WTC11 (cell line): ENCODE data around the gene CELF2.

ENCODE experiments used
- ETV6 ChIP-seq: sonication (generic); formaldehyde crosslinking; IDR thresholded peaks from 2 replicates; pipeline ENCODE4 v1.8.1; 2022; ENCODE audit warnings: mild to moderate bottlenecking, missing genetic modification reagents
- IRF2 ChIP-seq: sonication (generic); formaldehyde crosslinking; IDR thresholded peaks from 2 replicates; pipeline ENCODE4 v1.8.0; 2022; ENCODE audit warnings: low read depth, missing genetic modification reagents, borderline replicate concordance
- JUN ChIP-seq: sonication (generic); formaldehyde crosslinking; IDR thresholded peaks from 2 replicates; pipeline ENCODE4 v1.8.0; 2023; ENCODE audit warnings: mild to moderate bottlenecking, missing genetic modification reagents
- NFYB ChIP-seq: sonication (generic); formaldehyde crosslinking; conservative IDR thresholded peaks from 2 replicates; pipeline ENCODE4 v1.8.0; 2022; ENCODE audit warnings: low read depth, missing genetic modification reagents
- TF ChIP-seq, protein P1 (sequence below): fragments of 200-600 bp; IDR thresholded peaks from 2 replicates; pipeline ENCODE4 v1.8.0; 2022; ENCODE audit warnings: antibody characterized with exemption
- TF ChIP-seq, protein P2 (sequence below): sonication (generic); formaldehyde crosslinking; IDR thresholded peaks from 2 replicates; pipeline ENCODE4 v1.8.1; 2023; ENCODE audit warnings: mild to moderate bottlenecking, moderate library complexity, missing genetic modification reagents

DNA sequence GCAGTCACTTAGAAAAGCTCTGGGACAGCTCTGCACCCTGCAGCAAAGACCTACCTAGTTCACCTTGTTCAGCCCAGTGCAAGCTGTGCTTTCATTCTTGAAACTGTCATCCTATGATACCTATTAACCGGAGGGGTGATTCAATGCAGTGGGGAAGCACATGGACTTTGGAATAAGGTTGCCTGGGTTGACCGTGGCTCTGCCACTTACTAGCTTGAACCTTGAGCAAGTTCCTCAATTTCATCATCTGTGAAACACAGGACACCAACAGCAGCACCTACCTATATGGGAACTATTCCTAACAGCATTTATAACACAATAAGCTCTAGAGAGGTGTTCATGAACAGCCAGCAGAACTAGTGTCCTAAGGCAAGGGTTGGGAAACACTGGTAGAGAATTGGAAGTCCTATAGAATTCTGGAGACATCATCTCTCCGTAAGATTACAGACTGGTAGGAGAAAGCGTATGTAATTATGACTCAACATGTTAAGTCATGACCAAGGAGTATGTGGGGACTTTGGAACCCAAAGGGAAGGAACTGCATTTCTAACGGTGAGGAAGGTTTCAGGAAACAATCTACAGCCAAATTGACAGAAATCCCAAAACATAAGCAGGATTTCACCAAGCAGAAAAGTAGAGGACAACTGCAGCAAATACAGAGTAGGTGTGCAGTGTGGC, 323.8 kb downstream of the CELF2 start:
- TF ChIP-seq ETV6 (CRISPR knock-in tag) (no peak), JUN (CRISPR knock-in tag) (no peak), NFYB (CRISPR knock-in tag) (no peak), IRF2 (CRISPR knock-in tag) (no peak)
- TF ChIP-seq, protein P1, sequence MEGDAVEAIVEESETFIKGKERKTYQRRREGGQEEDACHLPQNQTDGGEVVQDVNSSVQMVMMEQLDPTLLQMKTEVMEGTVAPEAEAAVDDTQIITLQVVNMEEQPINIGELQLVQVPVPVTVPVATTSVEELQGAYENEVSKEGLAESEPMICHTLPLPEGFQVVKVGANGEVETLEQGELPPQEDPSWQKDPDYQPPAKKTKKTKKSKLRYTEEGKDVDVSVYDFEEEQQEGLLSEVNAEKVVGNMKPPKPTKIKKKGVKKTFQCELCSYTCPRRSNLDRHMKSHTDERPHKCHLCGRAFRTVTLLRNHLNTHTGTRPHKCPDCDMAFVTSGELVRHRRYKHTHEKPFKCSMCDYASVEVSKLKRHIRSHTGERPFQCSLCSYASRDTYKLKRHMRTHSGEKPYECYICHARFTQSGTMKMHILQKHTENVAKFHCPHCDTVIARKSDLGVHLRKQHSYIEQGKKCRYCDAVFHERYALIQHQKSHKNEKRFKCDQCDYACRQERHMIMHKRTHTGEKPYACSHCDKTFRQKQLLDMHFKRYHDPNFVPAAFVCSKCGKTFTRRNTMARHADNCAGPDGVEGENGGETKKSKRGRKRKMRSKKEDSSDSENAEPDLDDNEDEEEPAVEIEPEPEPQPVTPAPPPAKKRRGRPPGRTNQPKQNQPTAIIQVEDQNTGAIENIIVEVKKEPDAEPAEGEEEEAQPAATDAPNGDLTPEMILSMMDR: no peak
- TF ChIP-seq, protein P2, sequence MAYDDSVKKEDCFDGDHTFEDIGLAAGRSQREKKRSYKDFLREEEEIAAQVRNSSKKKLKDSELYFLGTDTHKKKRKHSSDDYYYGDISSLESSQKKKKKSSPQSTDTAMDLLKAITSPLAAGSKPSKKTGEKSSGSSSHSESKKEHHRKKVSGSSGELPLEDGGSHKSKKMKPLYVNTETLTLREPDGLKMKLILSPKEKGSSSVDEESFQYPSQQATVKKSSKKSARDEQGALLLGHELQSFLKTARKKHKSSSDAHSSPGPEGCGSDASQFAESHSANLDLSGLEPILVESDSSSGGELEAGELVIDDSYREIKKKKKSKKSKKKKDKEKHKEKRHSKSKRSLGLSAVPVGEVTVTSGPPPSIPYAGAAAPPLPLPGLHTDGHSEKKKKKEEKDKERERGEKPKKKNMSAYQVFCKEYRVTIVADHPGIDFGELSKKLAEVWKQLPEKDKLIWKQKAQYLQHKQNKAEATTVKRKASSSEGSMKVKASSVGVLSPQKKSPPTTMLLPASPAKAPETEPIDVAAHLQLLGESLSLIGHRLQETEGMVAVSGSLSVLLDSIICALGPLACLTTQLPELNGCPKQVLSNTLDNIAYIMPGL: no peak
